HepG2 (cell line): ENCODE measurements around the gene MAP3K5. TPM values are rescaled to one million over a fixed set of nuclear protein-coding genes. Genes with fewer than 3 reads are reported as not detected.

Source experiments
- ATAC-seq: fragments of 200-7000 bp; cut with Tn5 transposase; 3 replicates; pipeline ENCODE4 v1.9.1; 2020; ENCODE audit warnings: mild to moderate bottlenecking, moderate library complexity
- BruUV-seq: library from RNA; stranded (reverse); fragments of 400-500 nt; replicated peaks from 2 replicates; lab custom pipeline; 2021; lab: Mats Ljungman, UMichigan
- CTCF ChIA-PET: fragments of 300-600 bp; formaldehyde crosslinking; extraction: SDS; loops from one replicate; lab custom pipeline; 2021; ENCODE audit warnings: low total read pairs, inconsistent platforms, low intra/inter-chr PET ratio; lab: Yijun Ruan, JAX
- POLR2A ChIA-PET: fragments of 350-600 bp; sonication (Branson Sonifier 250); formaldehyde crosslinking; loops from one replicate; lab custom pipeline; 2020; ENCODE audit warnings: antibody characterized with exemption, inconsistent platforms; lab: Yijun Ruan, JAX
- DNase-seq: peaks from one replicate; pipeline ENCODE4 v3.0.0-alpha.2; 2015; ENCODE audit warnings: low spot score
- FAIRE-seq: peaks from 3 replicates; lab custom pipeline; 2011; peaks lifted over from hg19 to GRCh38; lab: Jason Lieb, UNC
- H2AFZ ChIP-seq: one replicate; pipeline ENCODE4 v1.6.1; 2011; ENCODE audit warnings: low read length, inconsistent platforms
- H3K27ac ChIP-seq: fragments of 300-600 bp; 3 replicates; pipeline ENCODE4 v1.8.0; 2011; ENCODE audit warnings: mixed run types, mild to moderate bottlenecking, mixed read lengths, low read length, inconsistent platforms; ENCODE audit not compliant: insufficient read depth; ENCODE audit errors: extremely low read length
- H3K27me3 ChIP-seq, 2 experiments: fragments of 200-600 bp in 1 of 2; 2 replicates in 1 of 2; 3 replicates in 1 of 2; pipeline versions ENCODE4 v1.6.0 to v1.8.0; 2011; ENCODE audit warnings: low read length in 2 of 2, mild to moderate bottlenecking in 2 of 2, moderate library complexity in 2 of 2, inconsistent platforms in 1 of 2; ENCODE audit not compliant: insufficient read depth in 2 of 2, control insufficient read depth in 1 of 2
- H3K36me3 ChIP-seq, 2 experiments: fragments of 200-600 bp in 1 of 2; replicated peaks in 1 of 2; 2 replicates in 1 of 2; 3 replicates in 1 of 2; pipeline versions ENCODE4 v1.5.1 to v1.8.0; 2011; ENCODE audit warnings: low read length in 2 of 2, inconsistent platforms in 1 of 2; ENCODE audit not compliant: insufficient read depth in 2 of 2, control insufficient read depth in 1 of 2
- H3K4me1 ChIP-seq: 2 replicates; pipeline ENCODE4 v1.5.1; 2012; ENCODE audit warnings: low read length, inconsistent platforms; ENCODE audit not compliant: insufficient read depth
- H3K4me2 ChIP-seq: 2 replicates; pipeline ENCODE4 v1.6.0; 2011; ENCODE audit warnings: low read depth, low read length, inconsistent platforms
- H3K4me3 ChIP-seq, 3 experiments: fragments of 200-600 bp in 1 of 3; sonication (generic), shearing (Covaris generic) in 1 of 3; replicated peaks in 1 of 3; 2 replicates each; pipeline ENCODE4 v1.5.1; 2011 to 2016; ENCODE audit warnings: low read length in 3 of 3, inconsistent platforms in 2 of 3, low read depth in 2 of 3, mild to moderate bottlenecking in 2 of 3, control low read depth in 1 of 3, mixed read lengths in 1 of 3; ENCODE audit not compliant: insufficient read depth in 1 of 3
- H3K79me2 ChIP-seq: one replicate; pipeline ENCODE4 v1.6.1; 2011; ENCODE audit warnings: low read length, inconsistent platforms; ENCODE audit not compliant: insufficient read depth
- H3K9ac ChIP-seq: 2 replicates; pipeline ENCODE4 v1.6.0; 2011; ENCODE audit warnings: mild to moderate bottlenecking, low read depth, low read length, inconsistent platforms; ENCODE audit not compliant: insufficient read depth
- H3K9me3 ChIP-seq: 2 replicates; pipeline ENCODE4 v1.5.1; 2012; ENCODE audit warnings: mild to moderate bottlenecking, low read length
- H4K20me1 ChIP-seq: 2 replicates; pipeline ENCODE4 v1.6.0; 2011; ENCODE audit warnings: inconsistent platforms, mild to moderate bottlenecking, low read length, moderate library complexity; ENCODE audit not compliant: insufficient read depth
- MED13 ChIP-seq: sonication (generic); formaldehyde crosslinking; IDR thresholded peaks from 2 replicates; pipeline ENCODE4 v1.5.0; 2020; ENCODE audit warnings: missing genetic modification reagents
- ZNF605 ChIP-seq: sonication (generic); formaldehyde crosslinking; IDR thresholded peaks from 2 replicates; pipeline ENCODE4 v1.8.0; 2022; ENCODE audit warnings: mild to moderate bottlenecking, missing genetic modification reagents
- WGBS: methylation state at CpG from one replicate; pipeline ENCODE4 v1.1.6; 2017; ENCODE audit warnings: low lambda C conversion rate; 5-methylcytosine and 5-hydroxymethylcytosine counted together
- in situ Hi-C: cut with HindIII; loops from 2 replicates; pipeline ENCODE4 v1.10.0; 2017; ENCODE audit warnings: low pct_unique_long_range_greater_than_20kb; ENCODE audit not compliant: extremely low pct_ligation_motif_present
- intact Hi-C: fragments of 100-400 bp; cut with micrococcal nuclease; formaldehyde crosslinking; loops from one replicate; pipeline ENCODE4 v1.10.0; 2022; ENCODE audit not compliant: unreplicated experiment
- polyA plus RNA-seq, 8 experiments: library from polyadenylated mRNA; depleted of rRNA in 3 of 8; stranded (reverse) in 7 of 8; unstranded in 1 of 8; fragments of >200 nt; fragmentation: Illumina TruSeq in 4 of 8; extraction: Trizol in 4 of 8; gene quantifications; 2 replicates each; pipeline versions ENCODE4 v1.2.1 to v1.2.3, GENCODE V29; 2011 to 2016; ENCODE audit warnings: low read depth in 4 of 8, missing spikeins in 1 of 8, mixed read lengths in 1 of 8; ENCODE audit not compliant: insufficient read depth in 1 of 8
- total RNA-seq, 5 experiments: library from RNA; depleted of rRNA; stranded (reverse); fragments of >200 nt; fragmentation: Illumina TruSeq; extraction: Trizol; gene quantifications; 2 replicates each; pipeline ENCODE4 v1.2.3, GENCODE V29; 2016; ENCODE audit warnings: low read depth in 1 of 5
- TF ChIP-seq, protein P1 (sequence below), 2 experiments: sonication (generic) in 1 of 2; formaldehyde crosslinking in 1 of 2; IDR thresholded peaks; 2 replicates each; pipeline versions ENCODE4 v1.6.1 to v1.9.0; 2014 to 2022; ENCODE audit warnings: antibody characterized with exemption in 1 of 2, borderline replicate concordance in 1 of 2, inconsistent platforms in 1 of 2, low read depth in 1 of 2, missing genetic modification reagents in 1 of 2
- TF ChIP-seq, protein P2 (sequence below): sonication (generic); formaldehyde crosslinking; IDR thresholded peaks from 2 replicates; pipeline ENCODE4; 2020; ENCODE audit warnings: missing genetic modification reagents, mild to moderate bottlenecking, borderline replicate concordance

The MAP3K5 gene
- total and polyA plus RNA-seq, 2 of the 13 experiments (the other 11 are each of a cell fraction or from before 2014, with no cell fraction given) = not detected

DNA sequence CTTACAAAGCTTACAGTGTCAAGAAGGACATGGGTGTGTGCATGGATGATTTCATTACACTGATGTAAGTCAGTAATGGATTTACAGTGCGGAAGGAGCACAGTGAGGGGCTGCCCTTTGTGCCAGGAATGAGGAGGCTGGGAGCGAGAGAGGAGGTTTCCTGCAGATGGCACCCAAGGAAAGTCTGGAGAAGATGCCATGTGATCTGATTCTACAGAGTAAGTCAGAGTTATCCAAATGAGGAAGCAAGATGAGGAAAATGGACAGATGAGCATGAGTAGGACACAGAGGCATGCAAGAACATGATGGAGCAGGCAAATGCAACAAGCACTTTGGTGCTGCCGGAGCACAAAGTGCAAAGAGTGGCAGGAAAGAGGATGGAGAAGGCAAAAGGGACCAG lies 271.8 kb downstream of the MAP3K5 start:
- H3K27ac ChIP-seq = no peak overlapping the region
- no peak for FAIRE-seq

More for the DNA sequence above, 271.8 kb downstream of the MAP3K5 start:
- POLR2A ChIA-PET = no interaction called here
- ATAC-seq = no peak
- Histone ChIP-seq H2AFZ (no peak overlapping the region), H3K4me3 (no peak overlapping the region), H3K9me3 (no peaks in the 10 kb centered on the region), H3K79me2 (no peaks in the 10 kb centered on the region), H3K9ac (no peak overlapping the region), H3K36me3 (no peaks in the 10 kb centered on the region), H3K4me2 (no peak overlapping the region), H3K27me3 (no peaks in the 10 kb centered on the region; a peak in 1 of 5 replicates), H3K4me1 (no peaks in the 10 kb centered on the region), H4K20me1 (no peaks in the 10 kb centered on the region)
- intact Hi-C loops (no loop called here), in situ Hi-C loops (no loop called here)
- 37% methylated on average over 3 of the region's 3 CpGs for WGBS
- CTCF ChIA-PET = no interaction called here
- TF ChIP-seq, protein P1, sequence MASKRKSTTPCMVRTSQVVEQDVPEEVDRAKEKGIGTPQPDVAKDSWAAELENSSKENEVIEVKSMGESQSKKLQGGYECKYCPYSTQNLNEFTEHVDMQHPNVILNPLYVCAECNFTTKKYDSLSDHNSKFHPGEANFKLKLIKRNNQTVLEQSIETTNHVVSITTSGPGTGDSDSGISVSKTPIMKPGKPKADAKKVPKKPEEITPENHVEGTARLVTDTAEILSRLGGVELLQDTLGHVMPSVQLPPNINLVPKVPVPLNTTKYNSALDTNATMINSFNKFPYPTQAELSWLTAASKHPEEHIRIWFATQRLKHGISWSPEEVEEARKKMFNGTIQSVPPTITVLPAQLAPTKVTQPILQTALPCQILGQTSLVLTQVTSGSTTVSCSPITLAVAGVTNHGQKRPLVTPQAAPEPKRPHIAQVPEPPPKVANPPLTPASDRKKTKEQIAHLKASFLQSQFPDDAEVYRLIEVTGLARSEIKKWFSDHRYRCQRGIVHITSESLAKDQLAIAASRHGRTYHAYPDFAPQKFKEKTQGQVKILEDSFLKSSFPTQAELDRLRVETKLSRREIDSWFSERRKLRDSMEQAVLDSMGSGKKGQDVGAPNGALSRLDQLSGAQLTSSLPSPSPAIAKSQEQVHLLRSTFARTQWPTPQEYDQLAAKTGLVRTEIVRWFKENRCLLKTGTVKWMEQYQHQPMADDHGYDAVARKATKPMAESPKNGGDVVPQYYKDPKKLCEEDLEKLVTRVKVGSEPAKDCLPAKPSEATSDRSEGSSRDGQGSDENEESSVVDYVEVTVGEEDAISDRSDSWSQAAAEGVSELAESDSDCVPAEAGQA (IDR thresholded peaks at IDR 0.05; ENCODE audit: low read depth) = no peak
- TF ChIP-seq, protein P1 (CRISPR knock-in tag; IDR thresholded peaks at IDR 0.05; ENCODE audit: borderline replicate concordance) = no peak
- no peak for TF ChIP-seq MED13 (CRISPR knock-in tag)
- no peak for TF ChIP-seq ZNF605
- TF ChIP-seq, protein P2, sequence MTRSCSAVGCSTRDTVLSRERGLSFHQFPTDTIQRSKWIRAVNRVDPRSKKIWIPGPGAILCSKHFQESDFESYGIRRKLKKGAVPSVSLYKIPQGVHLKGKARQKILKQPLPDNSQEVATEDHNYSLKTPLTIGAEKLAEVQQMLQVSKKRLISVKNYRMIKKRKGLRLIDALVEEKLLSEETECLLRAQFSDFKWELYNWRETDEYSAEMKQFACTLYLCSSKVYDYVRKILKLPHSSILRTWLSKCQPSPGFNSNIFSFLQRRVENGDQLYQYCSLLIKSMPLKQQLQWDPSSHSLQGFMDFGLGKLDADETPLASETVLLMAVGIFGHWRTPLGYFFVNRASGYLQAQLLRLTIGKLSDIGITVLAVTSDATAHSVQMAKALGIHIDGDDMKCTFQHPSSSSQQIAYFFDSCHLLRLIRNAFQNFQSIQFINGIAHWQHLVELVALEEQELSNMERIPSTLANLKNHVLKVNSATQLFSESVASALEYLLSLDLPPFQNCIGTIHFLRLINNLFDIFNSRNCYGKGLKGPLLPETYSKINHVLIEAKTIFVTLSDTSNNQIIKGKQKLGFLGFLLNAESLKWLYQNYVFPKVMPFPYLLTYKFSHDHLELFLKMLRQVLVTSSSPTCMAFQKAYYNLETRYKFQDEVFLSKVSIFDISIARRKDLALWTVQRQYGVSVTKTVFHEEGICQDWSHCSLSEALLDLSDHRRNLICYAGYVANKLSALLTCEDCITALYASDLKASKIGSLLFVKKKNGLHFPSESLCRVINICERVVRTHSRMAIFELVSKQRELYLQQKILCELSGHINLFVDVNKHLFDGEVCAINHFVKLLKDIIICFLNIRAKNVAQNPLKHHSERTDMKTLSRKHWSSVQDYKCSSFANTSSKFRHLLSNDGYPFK (CRISPR knock-in tag) = no peak
- DNase-seq = no peak
- no TSS peak for BruUV-seq
